Activated naive CD4-positive, alpha-beta T cell treated with anti-CD3 and anti-CD28 coated beads for 36 hours (primary cell): ENCODE results near the gene FAM186B. TPM values are rescaled to one million over a fixed set of nuclear protein-coding genes. Genes with fewer than 3 reads are reported as not detected.
A peak's percentile ranks its signal among the peaks of the same experiment; 100 is the strongest.

ENCODE experiments used
- CTCF ChIA-PET: fragments of 350-600 bp; sonication (Branson Sonifier 250); formaldehyde crosslinking; loops from one replicate; lab custom pipeline; 2021; ENCODE audit warnings: antibody characterized with exemption; lab: Charles Lee
- DNase-seq: peaks from one replicate; pipeline ENCODE4 v3.0.0-alpha.2; 2020
- H3K27ac Mint-ChIP-seq: one replicate; pipeline ENCODE4 v1.8.0; 2021; ENCODE audit warnings: mild to moderate bottlenecking, mixed read lengths
- H3K27me3 Mint-ChIP-seq: one replicate; pipeline ENCODE4 v1.8.0; 2021; ENCODE audit warnings: low read depth, mixed read lengths
- H3K36me3 Mint-ChIP-seq: one replicate; pipeline ENCODE4 v1.8.0; 2021; ENCODE audit warnings: low read depth, mixed read lengths
- H3K4me1 Mint-ChIP-seq: one replicate; pipeline ENCODE4 v1.8.0; 2021; ENCODE audit warnings: low read depth, mixed read lengths
- H3K4me3 Mint-ChIP-seq: one replicate; pipeline ENCODE4 v1.8.0; 2021; ENCODE audit warnings: mild to moderate bottlenecking, moderate library complexity, mixed read lengths
- H3K9me3 Mint-ChIP-seq: one replicate; pipeline ENCODE4 v1.8.0; 2021; ENCODE audit warnings: mixed read lengths
- intact Hi-C: fragments of 100-400 bp; cut with micrococcal nuclease; formaldehyde crosslinking; loops from one replicate; pipeline ENCODE4 v1.15.1; 2023
- total RNA-seq, 2 experiments: library from RNA; stranded (reverse); gene quantifications; one replicate each; pipeline ENCODE4 v1.2.3, GENCODE V29; 2021

The FAM186B gene
- total RNA-seq, 2 experiments from 2014 or later: 0.12 TPM; not detected in 1

DNA sequence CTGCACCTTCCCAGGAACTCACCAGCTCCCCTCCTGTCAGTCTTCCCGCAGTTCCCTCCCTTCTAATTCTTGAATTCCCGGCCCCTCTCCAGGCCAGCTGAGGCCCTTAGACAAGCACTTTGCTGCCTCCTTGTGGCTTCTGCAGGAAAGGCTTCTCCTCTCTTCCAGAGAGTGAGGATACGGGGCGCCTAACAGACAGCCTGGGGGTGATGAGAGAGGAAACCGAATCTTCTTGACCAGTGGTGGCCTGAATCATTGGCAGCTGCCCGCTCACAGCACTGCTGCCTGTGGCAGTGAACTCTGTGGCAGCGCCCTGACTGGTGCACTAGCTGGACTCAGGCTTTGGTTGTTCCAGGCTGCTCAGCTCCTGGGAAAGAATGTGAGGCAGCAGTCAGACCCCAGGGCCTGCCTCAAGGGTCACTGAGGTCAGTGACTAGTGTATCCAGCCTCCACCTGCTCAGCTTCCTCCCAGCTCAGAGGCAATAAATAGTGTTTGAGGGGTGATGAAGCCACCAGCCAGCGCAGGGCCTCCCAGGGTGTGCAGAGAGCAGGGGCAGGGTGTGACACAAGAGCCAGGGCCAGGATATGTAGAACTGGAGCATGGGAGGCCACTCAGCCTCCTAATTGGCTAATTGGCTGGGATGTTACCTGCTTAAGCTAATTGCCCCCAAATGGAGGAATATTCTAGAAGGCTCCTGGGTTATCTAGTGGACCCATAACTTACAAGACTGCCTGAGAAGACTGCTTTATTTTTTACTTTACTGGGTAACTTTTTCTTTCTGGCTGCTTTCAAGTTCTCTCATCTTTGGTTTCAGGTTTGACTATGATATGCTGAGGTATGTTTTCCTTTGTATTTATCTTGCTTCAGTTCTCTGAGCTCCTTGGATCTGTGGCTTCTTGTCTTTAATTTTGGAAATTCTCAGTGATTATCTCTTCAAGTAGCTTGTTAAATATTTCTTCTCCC, 24.6 kb downstream of the FAM186B start:
- Mint-ChIP-seq H3K9me3 (no peaks in the 10 kb centered on the region), H3K4me1 (peaks cover 16% of the 10 kb centered on the region), H3K36me3 (peaks cover 4% of the 10 kb centered on the region), H3K4me3 (no peak overlapping the region), H3K27me3 (no peaks in the 10 kb centered on the region), H3K27ac (no peak overlapping the region)
- DNase-seq: peak; percentile 69
- intact Hi-C loops: loop anchor here (1.0 to 5.0 kb wide), 3 partner anchors 28 to 223 kb away; partner anchors contain the start of gene PRPF40B
- CTCF ChIA-PET: interaction anchor here (0.6 to 5.5 kb wide), 24 partner anchors 10 to 564 kb away, joined by 3 to 49 read pairs (median 3); partner anchors contain the start of genes PRPF40B and PRPH

DNA sequence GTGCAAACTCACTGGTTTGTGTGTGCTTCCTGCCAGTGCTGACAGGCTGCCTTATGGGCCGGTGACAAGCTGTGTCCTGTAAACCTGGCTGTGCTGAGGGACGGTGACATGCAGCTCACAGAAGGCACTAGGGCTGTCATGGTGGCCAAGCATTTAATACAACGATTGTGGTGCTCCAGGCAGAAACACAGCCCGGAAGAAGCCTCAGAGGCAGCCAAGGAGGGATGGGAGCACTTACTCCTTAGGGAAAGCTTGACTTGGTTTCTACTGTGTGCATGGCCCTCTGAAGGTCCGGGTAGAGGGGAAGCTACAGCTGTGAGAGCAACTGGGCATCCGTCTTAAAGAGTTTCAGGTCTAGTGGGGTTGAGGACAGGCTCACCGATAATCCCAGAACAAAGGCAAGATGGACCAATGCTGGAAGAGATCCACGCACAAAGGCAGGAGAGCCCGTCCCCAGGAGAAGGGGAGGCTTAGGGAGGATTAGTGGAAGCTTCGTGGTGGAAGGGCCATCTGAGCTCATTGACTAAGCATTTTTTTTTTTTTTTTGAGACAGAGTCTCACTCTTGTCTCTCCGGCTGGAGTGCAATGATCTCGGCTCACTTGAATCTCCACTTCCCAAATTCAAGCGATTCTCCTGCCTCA, 26.8 kb downstream of the FAM186B start:
- H3K4me3 Mint-ChIP-seq: no peak overlapping the region
- DNase-seq: no peak
- H3K27ac Mint-ChIP-seq: no peak overlapping the region
- intact Hi-C loops: no loop called here
- H3K27me3 Mint-ChIP-seq: no peaks in the 10 kb centered on the region
- H3K36me3 Mint-ChIP-seq: peaks cover 9% of the 10 kb centered on the region
- peaks cover 16% of the 10 kb centered on the region for H3K4me1 Mint-ChIP-seq
- CTCF ChIA-PET: interaction anchor here (0.8 to 5.5 kb wide), 5 partner anchors 12 to 284 kb away, joined by 3 to 49 read pairs (median 4); no protein-coding TSS in a partner anchor
- H3K9me3 Mint-ChIP-seq: no peaks in the 10 kb centered on the region

DNA sequence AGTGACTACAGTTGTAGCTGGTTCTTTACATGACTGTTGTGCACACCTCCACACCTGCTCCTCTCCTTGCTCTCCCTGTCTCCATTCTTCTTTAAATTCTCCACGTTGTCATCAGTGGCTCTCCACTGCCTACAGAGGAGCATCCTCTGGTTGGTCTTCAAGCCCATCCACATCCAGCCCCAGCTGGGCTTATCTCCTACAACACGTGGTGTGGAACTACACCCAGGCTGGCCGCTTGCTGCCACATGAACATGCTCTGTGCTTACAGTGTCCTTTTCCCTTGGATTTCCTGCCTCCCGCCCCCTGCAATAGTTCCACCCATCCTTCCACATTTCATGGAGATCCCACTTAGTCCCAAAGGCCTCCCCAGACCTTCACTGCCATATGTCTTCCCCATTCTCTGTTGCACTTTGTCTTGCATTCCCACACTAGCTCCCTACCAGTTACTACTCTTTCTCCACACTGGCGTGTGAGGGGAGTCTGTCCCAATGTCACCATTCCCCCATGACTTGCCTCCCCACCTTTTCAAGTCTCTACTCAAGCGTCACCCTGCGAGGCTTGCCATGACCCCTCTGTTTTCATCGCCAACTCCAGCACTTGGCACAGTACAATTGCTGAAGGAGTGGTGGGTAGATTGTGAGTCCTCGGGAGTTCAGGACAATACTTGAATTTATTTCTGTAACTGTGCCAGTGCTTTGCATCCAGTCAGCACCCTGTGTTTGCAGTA, 27.7 kb downstream of the FAM186B start:
- no peak for DNase-seq
- CTCF ChIA-PET: interaction anchor here (0.8 to 5.5 kb wide), 5 partner anchors 11 to 289 kb away, joined by 3 to 49 read pairs (median 4); no protein-coding TSS in a partner anchor
- Mint-ChIP-seq H3K36me3 (peaks cover 7% of the 10 kb centered on the region), H3K9me3 (no peaks in the 10 kb centered on the region), H3K4me1 (peaks cover 16% of the 10 kb centered on the region), H3K27me3 (no peaks in the 10 kb centered on the region), H3K27ac (no peak overlapping the region), H3K4me3 (no peak overlapping the region)
- intact Hi-C loops: no loop called here

DNA sequence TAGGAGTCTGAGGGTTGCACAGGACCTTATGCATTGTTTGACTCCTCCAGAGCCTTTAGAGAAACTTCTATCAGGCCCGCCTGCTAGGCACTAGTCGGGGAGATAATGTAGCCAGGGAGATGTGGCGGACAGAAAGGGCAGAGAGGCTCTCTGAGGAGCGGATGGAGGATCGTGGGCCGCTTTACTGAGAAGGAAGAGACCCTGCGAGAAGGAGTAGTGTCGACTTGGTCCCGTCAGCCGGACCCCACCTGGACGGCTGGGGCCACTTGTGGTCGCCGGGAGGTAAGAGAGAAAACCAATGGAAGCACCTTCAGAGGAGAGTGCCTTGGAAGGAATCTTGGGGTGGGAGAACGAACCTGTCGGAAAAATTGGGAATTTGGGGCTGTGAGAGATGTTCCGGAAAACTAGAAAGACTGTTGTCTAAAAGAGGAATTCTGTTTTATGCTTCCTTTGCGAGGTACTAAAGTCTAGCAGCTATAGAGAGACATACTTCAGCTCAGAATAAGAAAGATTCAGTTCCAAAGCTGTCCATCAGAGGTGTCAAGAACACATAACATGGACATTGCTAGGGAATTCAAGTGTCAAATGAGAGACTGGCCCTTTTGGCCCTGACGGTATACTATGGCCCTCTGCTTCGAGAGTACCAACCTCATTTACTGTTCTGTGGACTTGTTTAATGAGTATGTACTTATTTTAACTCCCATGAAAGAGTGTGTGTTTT, 36.8 kb downstream of the FAM186B start:
- H3K4me3 Mint-ChIP-seq: peak overlapping the region; percentile 99
- H3K36me3 Mint-ChIP-seq: peaks cover 11% of the 10 kb centered on the region
- DNase-seq: no peak
- peaks cover 50% of the 10 kb centered on the region for H3K4me1 Mint-ChIP-seq
- CTCF ChIA-PET: no interaction called here
- H3K27me3 Mint-ChIP-seq: no peaks in the 10 kb centered on the region
- intact Hi-C loops: loop anchor here (1.0 to 5.0 kb wide), 3 partner anchors 54 to 459 kb away; partner anchors contain the start of genes FMNL3 and RACGAP1
- H3K9me3 Mint-ChIP-seq: no peaks in the 10 kb centered on the region
- H3K27ac Mint-ChIP-seq: peak overlapping the region; percentile 98

DNA sequence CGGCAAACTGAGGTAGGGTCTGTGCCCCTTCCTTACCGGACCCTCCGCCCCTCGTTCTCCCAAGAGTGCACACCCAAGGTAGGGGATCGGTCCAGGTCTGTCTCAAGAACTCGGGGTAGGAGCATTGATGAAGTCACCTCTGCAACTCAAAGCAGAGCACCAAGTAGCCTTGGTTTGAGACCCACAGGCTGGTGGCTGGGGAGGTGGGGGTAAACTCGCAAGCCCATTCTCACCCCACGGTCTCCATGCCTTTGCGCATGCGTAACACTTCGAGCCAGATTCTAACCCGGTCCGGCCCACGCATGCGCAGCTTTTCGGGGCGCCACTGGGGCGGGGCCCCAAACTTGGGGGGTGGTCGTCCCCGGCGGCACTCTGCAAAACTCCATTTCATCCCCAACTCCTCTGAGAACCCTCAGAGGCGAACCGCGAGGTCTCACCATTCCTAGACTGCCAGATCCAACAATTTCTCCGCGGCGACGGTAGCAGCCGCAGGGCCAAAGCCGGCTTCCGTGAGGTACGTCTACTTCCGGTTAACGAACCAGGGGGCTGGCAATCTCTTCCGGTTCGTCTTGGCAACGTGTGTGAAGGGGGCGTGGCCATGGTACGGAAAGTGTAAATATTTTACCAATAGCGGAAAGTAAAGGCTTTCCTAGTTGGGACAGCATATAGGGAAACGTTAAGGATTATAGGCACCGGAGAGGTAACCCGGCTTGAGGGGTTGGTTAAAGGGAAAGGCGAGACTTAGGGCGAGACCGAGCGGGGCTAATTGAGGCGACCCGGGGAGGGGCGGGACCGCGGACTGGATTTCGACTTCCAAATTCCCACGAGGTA, 37.6 kb downstream of the FAM186B start, which contains the start of gene MCRS1:
MCRS1 (minus strand) TSS at position 532 of the 831 bp plus-strand sequence. CDS start 1,411 bp downstream, outside the sequence.
- peaks cover 50% of the 10 kb centered on the region for H3K4me1 Mint-ChIP-seq
- intact Hi-C loops: loop anchor here (1.0 to 5.0 kb wide), 3 partner anchors 54 to 459 kb away; partner anchors contain the start of genes FMNL3 and RACGAP1
- peaks cover 12% of the 10 kb centered on the region for H3K36me3 Mint-ChIP-seq
- CTCF ChIA-PET: interaction anchor here (0.8 to 2.3 kb wide), 3 partner anchors 11 to 211 kb away, joined by 3 to 6 read pairs (median 3); no protein-coding TSS in a partner anchor
- no peaks in the 10 kb centered on the region for H3K27me3 Mint-ChIP-seq
- peak within 1 kb of the TSS; percentile 98 for H3K27ac Mint-ChIP-seq
- peak within 1 kb of the TSS; percentile 99 for H3K4me3 Mint-ChIP-seq
- no peaks in the 10 kb centered on the region for H3K9me3 Mint-ChIP-seq
- peak; percentile 91 for DNase-seq

DNA sequence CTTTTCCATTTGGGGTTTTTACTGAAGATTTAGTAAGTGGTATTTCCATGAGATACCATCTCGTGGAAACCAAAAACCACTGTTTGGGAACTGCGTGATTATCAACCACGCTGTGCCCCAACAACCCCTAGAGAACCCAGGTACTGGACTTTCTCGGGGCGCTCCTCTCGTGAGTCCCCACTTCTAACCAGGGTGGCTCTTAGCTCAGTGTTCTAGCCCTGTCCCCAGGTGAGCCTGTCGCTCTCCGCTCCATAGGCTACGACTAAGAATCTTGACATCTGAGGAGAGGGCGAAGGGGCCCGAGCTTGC, 38.2 kb downstream of the FAM186B start:
- no peaks in the 10 kb centered on the region for H3K27me3 Mint-ChIP-seq
- CTCF ChIA-PET: interaction anchor here (0.6 to 2.3 kb wide), 5 partner anchors 10 to 211 kb away, joined by 3 to 6 read pairs (median 3); no protein-coding TSS in a partner anchor
- peaks cover 15% of the 10 kb centered on the region for H3K36me3 Mint-ChIP-seq
- peaks cover 50% of the 10 kb centered on the region for H3K4me1 Mint-ChIP-seq
- peak overlapping the region; percentile 99 for H3K4me3 Mint-ChIP-seq
- peak overlapping the region; percentile 98 for H3K27ac Mint-ChIP-seq
- intact Hi-C loops: loop anchor here (5.0 kb wide), 2 partner anchors 140 to 460 kb away; partner anchors contain the start of genes FMNL3 and RACGAP1
- DNase-seq: no peak
- H3K9me3 Mint-ChIP-seq: no peaks in the 10 kb centered on the region

DNA sequence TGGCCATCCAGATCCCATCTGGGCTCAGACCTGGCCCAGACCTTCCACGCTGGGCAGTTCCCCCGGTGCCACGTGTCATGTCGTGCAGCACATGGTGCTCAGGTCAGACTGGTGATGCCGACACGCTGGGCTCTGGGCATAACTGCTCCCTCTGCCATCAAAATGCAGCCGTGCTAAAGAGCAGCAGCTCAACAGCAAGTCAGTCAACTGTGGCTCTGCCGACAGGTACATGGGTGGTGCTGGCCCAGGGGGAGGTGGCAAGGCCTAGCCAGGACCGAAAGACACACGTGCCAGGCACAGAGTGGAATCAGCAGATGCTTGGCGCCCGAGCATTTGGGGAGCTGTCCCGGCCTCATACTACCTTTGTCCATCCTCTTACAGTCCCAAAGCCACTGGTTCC, 39.1 kb downstream of the FAM186B start:
- peak overlapping the region; percentile 27 for H3K4me3 Mint-ChIP-seq
- no peaks in the 10 kb centered on the region for H3K9me3 Mint-ChIP-seq
- intact Hi-C loops: loop anchor here (5.0 kb wide), 2 partner anchors 141 to 461 kb away; partner anchors contain the start of genes FMNL3 and RACGAP1
- CTCF ChIA-PET: interaction anchor here (0.6 to 2.3 kb wide), 3 partner anchors 15 to 521 kb away, joined by 4 to 6 read pairs (median 5); no protein-coding TSS in a partner anchor
- no peak overlapping the region for H3K27ac Mint-ChIP-seq
- no peaks in the 10 kb centered on the region for H3K27me3 Mint-ChIP-seq
- H3K36me3 Mint-ChIP-seq: peaks cover 19% of the 10 kb centered on the region
- DNase-seq: no peak
- peaks cover 47% of the 10 kb centered on the region for H3K4me1 Mint-ChIP-seq

DNA sequence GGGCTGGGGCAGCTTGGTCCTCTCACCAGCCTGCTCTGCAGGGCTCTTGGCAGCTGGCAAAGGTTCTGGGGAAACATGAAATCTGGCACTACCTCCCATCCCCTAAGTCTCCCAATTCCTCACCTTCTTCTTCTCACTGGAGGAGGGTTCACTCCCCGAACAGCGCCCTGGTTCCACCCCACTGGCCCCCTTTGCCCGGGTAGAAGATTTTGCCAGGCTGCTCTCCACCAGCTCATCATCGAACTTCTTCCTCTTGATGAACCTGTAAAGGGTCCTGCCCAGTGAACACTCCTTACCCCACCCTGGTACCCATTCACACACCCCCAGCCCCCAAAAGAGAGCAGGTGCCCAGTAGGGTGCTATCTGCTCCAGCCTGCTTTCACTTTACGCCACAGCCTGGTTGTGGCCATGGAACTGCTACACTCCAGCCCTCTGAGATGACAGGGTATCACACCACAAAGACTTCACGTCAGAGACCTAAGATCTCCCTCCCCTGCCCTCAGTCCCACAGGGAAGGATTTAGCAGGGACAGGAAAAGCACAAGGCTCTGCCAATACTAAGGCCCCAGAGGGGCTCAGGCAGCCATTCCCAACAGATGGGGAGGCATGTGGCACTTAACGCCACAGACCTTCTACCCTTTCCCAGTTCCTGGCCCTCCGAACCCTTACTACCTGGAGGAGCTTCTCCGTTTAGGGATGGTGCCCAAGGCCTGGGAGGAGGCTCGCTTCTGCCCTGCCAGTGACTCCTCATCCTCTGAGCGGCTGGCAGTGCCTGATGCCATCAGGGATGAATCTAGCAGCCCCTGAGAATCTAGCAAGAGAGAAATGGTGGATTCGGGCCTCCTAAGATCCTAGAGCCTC, 39.8 kb downstream of the FAM186B start:
- Mint-ChIP-seq H3K9me3 (no peaks in the 10 kb centered on the region), H3K4me3 (no peak overlapping the region), H3K27ac (no peak overlapping the region), H3K36me3 (peaks cover 21% of the 10 kb centered on the region), H3K27me3 (no peaks in the 10 kb centered on the region), H3K4me1 (peaks cover 45% of the 10 kb centered on the region)
- CTCF ChIA-PET: interaction anchor here (1.7 to 2.3 kb wide), 2 partner anchors 14 to 207 kb away, joined by 5 to 6 read pairs; no protein-coding TSS in a partner anchor
- no peak for DNase-seq
- intact Hi-C loops: loop anchor here (5.0 kb wide), 2 partner anchors 142 to 462 kb away; partner anchors contain the start of genes FMNL3 and RACGAP1

DNA sequence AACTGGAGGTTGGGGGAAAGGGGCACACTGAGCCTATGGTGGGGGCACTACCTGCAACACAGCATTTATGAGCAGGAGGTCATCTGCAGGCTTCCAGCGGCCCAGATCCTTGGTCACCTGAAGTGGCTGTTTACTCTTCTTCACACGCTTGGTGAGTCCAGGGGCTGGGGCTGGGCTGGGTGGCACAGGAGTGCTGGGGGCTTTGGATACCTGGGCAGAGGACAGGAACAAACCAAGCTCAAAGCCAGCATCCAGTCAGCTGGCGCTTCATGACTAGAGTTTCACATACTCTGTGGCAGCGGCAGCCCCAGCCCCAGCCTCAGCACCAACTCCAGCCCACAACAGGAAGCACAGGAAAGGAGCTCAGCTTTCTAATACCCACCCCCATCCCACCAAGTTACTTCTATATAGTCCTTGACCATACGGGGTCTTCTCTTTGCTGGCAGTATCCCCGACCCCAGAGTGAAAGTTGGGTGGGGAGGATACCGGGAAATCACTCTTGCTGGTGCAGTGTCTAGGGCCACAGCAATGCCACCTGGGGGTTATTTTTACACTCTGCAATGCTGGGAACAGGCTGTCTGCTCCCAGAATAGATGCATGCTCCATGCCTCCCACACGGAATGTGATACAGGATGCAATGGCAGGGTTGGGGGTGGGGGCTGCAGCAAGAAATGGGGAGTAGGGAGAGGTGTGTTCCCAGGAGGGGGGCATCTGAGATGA, 40.6 kb downstream of the FAM186B start:
- Mint-ChIP-seq H3K9me3 (no peaks in the 10 kb centered on the region), H3K4me3 (no peak overlapping the region), H3K27ac (no peak overlapping the region), H3K4me1 (peaks cover 38% of the 10 kb centered on the region), H3K27me3 (no peaks in the 10 kb centered on the region), H3K36me3 (peaks cover 25% of the 10 kb centered on the region)
- intact Hi-C loops: loop anchor here (5.0 kb wide), 2 partner anchors 142 to 462 kb away; partner anchors contain the start of genes FMNL3 and RACGAP1
- DNase-seq: no peak
- CTCF ChIA-PET: interaction anchor here (0.6 to 1.7 kb wide), 4 partner anchors 12 to 276 kb away, joined by 3 to 5 read pairs (median 4); no protein-coding TSS in a partner anchor
